ENCODE results near the gene PTPN6.

DNA sequence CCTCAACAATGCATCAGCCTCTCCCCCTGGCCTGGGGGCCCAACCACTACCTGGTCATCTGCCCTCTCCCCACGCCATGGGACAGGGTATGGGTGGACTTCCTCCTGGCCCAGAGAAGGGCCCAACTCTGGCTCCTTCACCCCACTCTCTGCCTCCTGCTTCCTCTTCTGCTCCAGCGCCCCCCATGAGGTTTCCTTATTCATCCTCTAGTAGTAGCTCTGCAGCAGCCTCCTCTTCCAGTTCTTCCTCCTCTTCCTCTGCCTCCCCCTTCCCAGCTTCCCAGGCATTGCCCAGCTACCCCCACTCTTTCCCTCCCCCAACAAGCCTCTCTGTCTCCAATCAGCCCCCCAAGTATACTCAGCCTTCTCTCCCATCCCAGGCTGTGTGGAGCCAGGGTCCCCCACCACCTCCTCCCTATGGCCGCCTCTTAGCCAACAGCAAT, 14.9 kb upstream of the PTPN6 start:
- TF ChIP-seq, protein P1, sequence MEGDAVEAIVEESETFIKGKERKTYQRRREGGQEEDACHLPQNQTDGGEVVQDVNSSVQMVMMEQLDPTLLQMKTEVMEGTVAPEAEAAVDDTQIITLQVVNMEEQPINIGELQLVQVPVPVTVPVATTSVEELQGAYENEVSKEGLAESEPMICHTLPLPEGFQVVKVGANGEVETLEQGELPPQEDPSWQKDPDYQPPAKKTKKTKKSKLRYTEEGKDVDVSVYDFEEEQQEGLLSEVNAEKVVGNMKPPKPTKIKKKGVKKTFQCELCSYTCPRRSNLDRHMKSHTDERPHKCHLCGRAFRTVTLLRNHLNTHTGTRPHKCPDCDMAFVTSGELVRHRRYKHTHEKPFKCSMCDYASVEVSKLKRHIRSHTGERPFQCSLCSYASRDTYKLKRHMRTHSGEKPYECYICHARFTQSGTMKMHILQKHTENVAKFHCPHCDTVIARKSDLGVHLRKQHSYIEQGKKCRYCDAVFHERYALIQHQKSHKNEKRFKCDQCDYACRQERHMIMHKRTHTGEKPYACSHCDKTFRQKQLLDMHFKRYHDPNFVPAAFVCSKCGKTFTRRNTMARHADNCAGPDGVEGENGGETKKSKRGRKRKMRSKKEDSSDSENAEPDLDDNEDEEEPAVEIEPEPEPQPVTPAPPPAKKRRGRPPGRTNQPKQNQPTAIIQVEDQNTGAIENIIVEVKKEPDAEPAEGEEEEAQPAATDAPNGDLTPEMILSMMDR (conservative IDR thresholded peaks at IDR 0.05; ENCODE audit: low read depth, low read length): no peak
- TF ChIP-seq EZH2 (IDR thresholded peaks at IDR 0.05; ENCODE audit: low read length, unreplicated experiment) (no peak), EZH2phosphoT487 (IDR thresholded peaks at IDR 0.05; ENCODE audit: borderline replicate concordance, low read length) (no peak)
